Neural cell (in vitro differentiated cells): ENCODE results near the gene CCDC73. TPM values are rescaled to one million over a fixed set of nuclear protein-coding genes. Genes with fewer than 3 reads are reported as not detected.

Source experiments
- H2AFZ ChIP-seq: fragments of 200-600, 300-800 bp; sonication (generic), shearing (Covaris generic); 2 replicates; pipeline ENCODE4 v1.6.0; 2014; ENCODE audit warnings: low read depth, mild to moderate bottlenecking, antibody characterized with exemption, low read length, moderate library complexity
- H3F3A ChIP-seq: fragments of 200-600 bp; shearing (Covaris generic); 2 replicates; pipeline ENCODE4 v1.6.1; 2016; ENCODE audit warnings: mild to moderate bottlenecking, moderate library complexity, mixed read lengths, antibody characterized with exemption, low read length; ENCODE audit not compliant: insufficient read depth, poor library complexity, severe bottlenecking
- H3K27ac ChIP-seq: fragments of 200-600, 300-800 bp; sonication (generic), shearing (Covaris generic); 2 replicates; pipeline ENCODE4 v1.5.1; 2014; ENCODE audit warnings: mild to moderate bottlenecking, low read length, moderate library complexity
- H3K27me3 ChIP-seq: fragments of 300-800, 200-600 bp; sonication (generic), shearing (Covaris generic); 2 replicates; pipeline ENCODE4 v1.6.0; 2014; ENCODE audit warnings: mild to moderate bottlenecking, low read depth, low read length, moderate library complexity; ENCODE audit not compliant: insufficient read depth
- H3K36me3 ChIP-seq: fragments of 300-800, 200-600 bp; sonication (generic), shearing (Covaris generic); 2 replicates; pipeline ENCODE4 v1.5.1; 2014; ENCODE audit warnings: mild to moderate bottlenecking, antibody characterized with exemption, low read length, moderate library complexity; ENCODE audit not compliant: insufficient read depth
- H3K4me2 ChIP-seq: fragments of 300-800, 200-600 bp; sonication (generic), shearing (Covaris generic); 2 replicates; pipeline ENCODE4 v1.6.0; 2014; ENCODE audit warnings: mild to moderate bottlenecking, low read length
- H3K4me3 ChIP-seq: fragments of 300-800, 200-600 bp; sonication (generic), shearing (Covaris generic); 2 replicates; pipeline ENCODE4 v1.5.1; 2014; ENCODE audit warnings: mild to moderate bottlenecking, low read length, moderate library complexity
- H3K79me2 ChIP-seq: fragments of 200-600 bp; shearing (Covaris generic); replicated peaks from 2 replicates; pipeline ENCODE4 v1.6.0; 2014; ENCODE audit warnings: mild to moderate bottlenecking, low read length, moderate library complexity; ENCODE audit not compliant: insufficient read depth
- H3K9ac ChIP-seq: fragments of 300-800, 200-600 bp; sonication (generic), shearing (Covaris generic); 2 replicates; pipeline ENCODE4 v1.6.1; 2016; ENCODE audit warnings: mild to moderate bottlenecking, low read length, mixed read lengths
- H3K9me2 ChIP-seq: fragments of 200-600 bp; shearing (Covaris generic); 2 replicates; pipeline ENCODE4 v1.6.1; 2016; ENCODE audit warnings: mild to moderate bottlenecking, low read length, mixed read lengths; ENCODE audit not compliant: insufficient read depth
- H3K9me3 ChIP-seq: fragments of 200-600, 300-800 bp; sonication (generic), shearing (Covaris generic); 2 replicates; pipeline ENCODE4 v1.6.1; 2016; ENCODE audit warnings: mild to moderate bottlenecking, mixed run types, low read length, moderate library complexity, mixed read lengths
- H4K20me1 ChIP-seq: fragments of 200-600 bp; shearing (Covaris generic); 2 replicates; pipeline ENCODE4 v1.6.1; 2016; ENCODE audit warnings: mild to moderate bottlenecking, mixed run types; ENCODE audit not compliant: insufficient read depth
- EP300 ChIP-seq: fragments of 450-650 bp; conservative IDR thresholded peaks from 2 replicates; pipeline ENCODE4 v1.6.1; 2014; ENCODE audit warnings: antibody characterized with exemption, mild to moderate bottlenecking, moderate library complexity; ENCODE audit not compliant: poor library complexity, severe bottlenecking
- EZH2 ChIP-seq: fragments of 200-600, 300-800 bp; shearing (Covaris generic), sonication (generic); IDR thresholded peaks from 2 replicates; pipeline ENCODE4 v1.6.1; 2014; ENCODE audit warnings: antibody characterized with exemption, low read length, borderline replicate concordance, mild to moderate bottlenecking; ENCODE audit not compliant: insufficient read depth, poor library complexity, severe bottlenecking
- MXI1 ChIP-seq: fragments of 450-650 bp; conservative IDR thresholded peaks from 2 replicates; pipeline ENCODE4 v1.6.1; 2014; ENCODE audit warnings: antibody characterized with exemption, mild to moderate bottlenecking; ENCODE audit not compliant: poor library complexity, severe bottlenecking
- POLR2AphosphoS5 ChIP-seq: IDR thresholded peaks from 2 replicates; pipeline ENCODE4 v1.6.1; 2012
- RAD21 ChIP-seq: fragments of 450-650 bp; conservative IDR thresholded peaks from 2 replicates; pipeline ENCODE4 v1.6.1; 2014; ENCODE audit warnings: antibody characterized with exemption, mild to moderate bottlenecking, moderate library complexity
- REST ChIP-seq: IDR thresholded peaks from 2 replicates; pipeline ENCODE4 v1.6.1; 2012; ENCODE audit warnings: borderline replicate concordance
- SMC3 ChIP-seq: fragments of 450-650 bp; conservative IDR thresholded peaks from 2 replicates; pipeline ENCODE4 v1.6.1; 2014; ENCODE audit warnings: antibody characterized with exemption, mild to moderate bottlenecking, moderate library complexity; ENCODE audit not compliant: poor library complexity
- TAF1 ChIP-seq: IDR thresholded peaks from 2 replicates; pipeline ENCODE4 v1.6.1; 2012; ENCODE audit warnings: low read depth
- polyA minus RNA-seq: library from RNA; depleted of rRNA, polyadenylated mRNA; stranded (reverse); fragments of >200 nt; gene quantifications from 2 replicates; pipeline ENCODE4 v1.2.3, GENCODE V29; 2014
- polyA plus RNA-seq: library from polyadenylated mRNA; depleted of rRNA; stranded (reverse); fragments of >200 nt; gene quantifications from 2 replicates; pipeline ENCODE4 v1.2.3, GENCODE V29; 2014
- TF ChIP-seq, protein P1 (sequence below): fragments of 450-650 bp; IDR thresholded peaks from 2 replicates; pipeline ENCODE4 v1.5.1; 2014; ENCODE audit warnings: antibody characterized with exemption, mild to moderate bottlenecking, moderate library complexity; ENCODE audit not compliant: poor library complexity, severe bottlenecking

Gene CCDC73
- polyA plus RNA-seq, result 0.07 TPM in 1 of 2 replicates, not detected in the other
- polyA minus RNA-seq, result not detected in 2 replicates

DNA sequence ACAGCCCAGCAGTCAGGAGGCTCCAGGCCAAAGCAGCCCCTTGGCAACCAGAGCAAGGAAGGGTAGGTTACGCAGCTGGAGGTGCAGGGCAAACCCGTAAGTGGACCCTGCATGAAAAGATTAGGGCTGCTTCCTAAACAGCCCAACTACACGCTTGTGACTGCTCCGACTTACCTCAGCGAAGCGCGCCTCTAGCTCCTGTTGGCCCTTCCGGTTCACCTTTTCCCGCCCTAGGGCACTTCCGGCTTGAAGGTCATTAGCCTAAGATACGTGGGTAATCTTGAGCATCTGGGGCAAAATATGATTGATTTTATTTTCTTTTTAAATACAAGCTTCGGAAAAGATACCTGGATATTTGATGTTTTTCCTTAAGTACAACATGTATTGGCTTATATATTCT, at the start of gene CCDC73:
CCDC73 (minus strand) TSS at position 224 of the 400 bp plus-strand sequence. CDS start 34,419 bp downstream, outside the sequence.
- Histone ChIP-seq H3K27me3 (no peaks in the 10 kb centered on the region), H3K27ac (no peak within 1 kb of the TSS), H4K20me1 (no peaks in the 10 kb centered on the region), H3K36me3 (no peaks in the 10 kb centered on the region), H2AFZ (no peak within 1 kb of the TSS), H3K79me2 (no peaks in the 10 kb centered on the region), H3K4me3 (no peak within 1 kb of the TSS), H3K4me2 (no peak within 1 kb of the TSS), H3K9me2 (no peaks in the 10 kb centered on the region), H3K9ac (no peak within 1 kb of the TSS), H3K9me3 (no peaks in the 10 kb centered on the region), H3F3A (no peaks in the 10 kb centered on the region)
- TF ChIP-seq, protein P1, sequence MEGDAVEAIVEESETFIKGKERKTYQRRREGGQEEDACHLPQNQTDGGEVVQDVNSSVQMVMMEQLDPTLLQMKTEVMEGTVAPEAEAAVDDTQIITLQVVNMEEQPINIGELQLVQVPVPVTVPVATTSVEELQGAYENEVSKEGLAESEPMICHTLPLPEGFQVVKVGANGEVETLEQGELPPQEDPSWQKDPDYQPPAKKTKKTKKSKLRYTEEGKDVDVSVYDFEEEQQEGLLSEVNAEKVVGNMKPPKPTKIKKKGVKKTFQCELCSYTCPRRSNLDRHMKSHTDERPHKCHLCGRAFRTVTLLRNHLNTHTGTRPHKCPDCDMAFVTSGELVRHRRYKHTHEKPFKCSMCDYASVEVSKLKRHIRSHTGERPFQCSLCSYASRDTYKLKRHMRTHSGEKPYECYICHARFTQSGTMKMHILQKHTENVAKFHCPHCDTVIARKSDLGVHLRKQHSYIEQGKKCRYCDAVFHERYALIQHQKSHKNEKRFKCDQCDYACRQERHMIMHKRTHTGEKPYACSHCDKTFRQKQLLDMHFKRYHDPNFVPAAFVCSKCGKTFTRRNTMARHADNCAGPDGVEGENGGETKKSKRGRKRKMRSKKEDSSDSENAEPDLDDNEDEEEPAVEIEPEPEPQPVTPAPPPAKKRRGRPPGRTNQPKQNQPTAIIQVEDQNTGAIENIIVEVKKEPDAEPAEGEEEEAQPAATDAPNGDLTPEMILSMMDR, result no peak
- TF ChIP-seq SMC3 (no peak), POLR2AphosphoS5 (no peak), MXI1 (no peak), TAF1 (no peak), EZH2 (no peak), EP300 (no peak), REST (no peak), RAD21 (no peak)

- Histone ChIP-seq H3K9me3 (no peaks in the 10 kb centered on the region), H3K79me2 (no peaks in the 10 kb centered on the region), H3K4me3 (no peak overlapping the region), H3K9me2 (no peaks in the 10 kb centered on the region), H3K27ac (no peak overlapping the region), H3K9ac (no peak overlapping the region), H3K27me3 (no peaks in the 10 kb centered on the region), H3K36me3 (no peaks in the 10 kb centered on the region), H4K20me1 (no peaks in the 10 kb centered on the region), H2AFZ (no peak overlapping the region), H3F3A (no peaks in the 10 kb centered on the region), H3K4me2 (no peak overlapping the region)
- TF ChIP-seq EP300 (no peak), SMC3 (no peak)
These were observed 49.1 kb upstream of the CCDC73 start for GRCh38 chr11:32843544-32843943.

- H3F3A ChIP-seq, result no peaks in the 10 kb centered on the region
- H3K27ac ChIP-seq, result no peak overlapping the region
- no peaks in the 10 kb centered on the region for H3K36me3 ChIP-seq
- H3K9ac ChIP-seq, result no peak overlapping the region
- no peak overlapping the region for H2AFZ ChIP-seq
- no peaks in the 10 kb centered on the region for H3K79me2 ChIP-seq
- H3K27me3 ChIP-seq, result no peaks in the 10 kb centered on the region
- H3K9me3 ChIP-seq, result no peaks in the 10 kb centered on the region
- H3K4me3 ChIP-seq, result no peak overlapping the region
- H3K9me2 ChIP-seq, result no peaks in the 10 kb centered on the region
- no peak overlapping the region for H3K4me2 ChIP-seq
- TF ChIP-seq SMC3, result no peak
- TF ChIP-seq RAD21, result no peak
- no peak for TF ChIP-seq EP300
- TF ChIP-seq REST, result no peak
- no peak for TF ChIP-seq MXI1
- no peak for TF ChIP-seq EZH2
- TF ChIP-seq, protein P1, result no peak
- no peak for TF ChIP-seq POLR2AphosphoS5
- no peak for TF ChIP-seq TAF1
- H4K20me1 ChIP-seq, result no peaks in the 10 kb centered on the region
These were observed 46.1 kb upstream of the CCDC73 start for GRCh38 chr11:32840587-32840986.
